ENCODE measurements around the gene COMP.
A peak's percentile ranks its signal among the peaks of the same experiment; 100 is the strongest.

The COMP gene

GRCh38 chr19:18772620-18773587, 18.2 kb downstream of the COMP start:
- peak in 1 of 10 donors; percentile 72 for DNase-seq
- intact Hi-C loops (cut with DNase I), result no loop called here

- intact Hi-C loops (cut with DNase I), result no loop called here
- peak in 1 of 10 donors; percentile 82 for DNase-seq
Observed at GRCh38 chr19:18771328-18772242, 19.5 kb downstream of the COMP start.

GRCh38 chr19:18770663-18771327, 20.3 kb downstream of the COMP start:
- DNase-seq, result peak in 1 of 10 donors; percentile 77
- intact Hi-C loops (cut with DNase I), result no loop called here

GRCh38 chr19:18769989-18770528, 21.0 kb downstream of the COMP start:
- DNase-seq, result no peak
- intact Hi-C loops (cut with DNase I), result no loop called here

GRCh38 chr19:18768997-18769891, 21.9 kb downstream of the COMP start:
- no peak for DNase-seq
- intact Hi-C loops (cut with DNase I), result no loop called here

- DNase-seq, result no peak
- intact Hi-C loops (cut with DNase I), result no loop called here
Observed at GRCh38 chr19:18768046-18768771, 22.9 kb downstream of the COMP start.

GRCh38 chr19:18765224-18765623, 25.9 kb downstream of the COMP start:
- no peak for DNase-seq
- intact Hi-C loops (cut with DNase I), result no loop called here

GRCh38 chr19:18764591-18765051, 26.5 kb downstream of the COMP start:
- no peak for DNase-seq
- intact Hi-C loops (cut with DNase I), result no loop called here

GRCh38 chr19:18763674-18764590, 27.2 kb downstream of the COMP start:
- intact Hi-C loops (cut with DNase I), result no loop called here
- no peak for DNase-seq

GRCh38 chr19:18762125-18763023, 28.7 kb downstream of the COMP start:
- peak in 1 of 10 donors; percentile 30 for DNase-seq
- intact Hi-C loops (cut with DNase I), result no loop called here

- intact Hi-C loops (cut with DNase I), result no loop called here
- DNase-seq, result no peak
Observed at GRCh38 chr19:18761531-18762110, 29.5 kb downstream of the COMP start.

GRCh38 chr19:18760440-18761383, 30.4 kb downstream of the COMP start:
- intact Hi-C loops (cut with DNase I), result no loop called here
- DNase-seq, result no peak

GRCh38 chr19:18759995-18760426, 31.1 kb downstream of the COMP start:
- intact Hi-C loops (cut with DNase I), result no loop called here
- no peak for DNase-seq

- intact Hi-C loops (cut with DNase I), result no loop called here
- DNase-seq, result no peak
Observed at GRCh38 chr19:18759304-18759994, 31.7 kb downstream of the COMP start.

All from posterior cingulate gyrus (tissue), 11 donors.